AG04449 (cell line): ENCODE results near the gene NSG1.

ENCODE experiments used
- CTCF ChIA-PET: fragments of 350-600 bp; formaldehyde crosslinking; extraction: SDS; loops from one replicate; lab custom pipeline; 2021; ENCODE audit warnings: antibody characterized with exemption; lab: Yijun Ruan, JAX
- POLR2A ChIA-PET: fragments of 400-600, 350-600 bp; formaldehyde crosslinking; extraction: SDS; loops from one replicate; lab custom pipeline; 2020; ENCODE audit warnings: antibody characterized with exemption, inconsistent platforms; lab: Yijun Ruan, JAX
- DNase-seq: peaks from one replicate; pipeline ENCODE4 v3.0.0-alpha.2; 2010; ENCODE audit warnings: low read depth, low spot score
- H3K4me3 ChIP-seq: 2 replicates; pipeline ENCODE4 v1.5.1; 2011; ENCODE audit warnings: low read depth, mild to moderate bottlenecking, control low read depth, low read length
- CTCF ChIP-seq: IDR thresholded peaks from one replicate; pipeline ENCODE4 v1.5.1; 2011; ENCODE audit warnings: mild to moderate bottlenecking, moderate library complexity, low read length, control low read depth, inconsistent platforms; ENCODE audit not compliant: insufficient read depth; ENCODE audit errors: missing control alignments

Gene NSG1

GRCh38 chr4:4415806-4416805 lies 29.2 kb downstream of the NSG1 start:
- no peak for TF ChIP-seq CTCF
- CTCF ChIA-PET, result interaction anchor here (1.3 to 3.2 kb wide), 2 partner anchors 10 to 15 kb away, joined by 5 to 22 read pairs; no protein-coding TSS in a partner anchor
- POLR2A ChIA-PET, result no interaction called here
- DNase-seq, result no peak
- no peak overlapping the region for H3K4me3 ChIP-seq

- no peak for DNase-seq
- ChIA-PET CTCF (interaction anchor here (1.2 to 3.2 kb wide), 3 partner anchors 9 to 14 kb away, joined by 3 to 22 read pairs (median 5); no protein-coding TSS in a partner anchor), POLR2A (no interaction called here)
- no peak for TF ChIP-seq CTCF
- H3K4me3 ChIP-seq, result no peak overlapping the region
Observed at GRCh38 chr4:4416981-4417380, 30.1 kb downstream of the NSG1 start.

GRCh38 chr4:4417886-4418285 lies 31.0 kb downstream of the NSG1 start:
- ChIA-PET POLR2A (no interaction called here), CTCF (interaction anchor here (1.2 to 3.2 kb wide), 2 partner anchors 10 to 13 kb away, joined by 3 to 22 read pairs; no protein-coding TSS in a partner anchor)
- TF ChIP-seq CTCF, result no peak
- no peak overlapping the region for H3K4me3 ChIP-seq
- no peak for DNase-seq

- CTCF ChIA-PET, result interaction anchor here (1.8 to 3.2 kb wide), 2 partner anchors 11 to 12 kb away, joined by 12 to 22 read pairs; no protein-coding TSS in a partner anchor
- no peak for DNase-seq
- POLR2A ChIA-PET, result no interaction called here
- TF ChIP-seq CTCF, result no peak
- no peak overlapping the region for H3K4me3 ChIP-seq
Observed at GRCh38 chr4:4418676-4419390, 31.9 kb downstream of the NSG1 start.

GRCh38 chr4:4419896-4420295 lies 33.0 kb downstream of the NSG1 start:
- no peak overlapping the region for H3K4me3 ChIP-seq
- DNase-seq, result no peak
- ChIA-PET CTCF (interaction anchor here (1.8 kb wide), 1 partner anchor 10 kb away, joined by 12 read pairs; no protein-coding TSS in a partner anchor), POLR2A (no interaction called here)
- no peak for TF ChIP-seq CTCF

GRCh38 chr4:4420421-4420820 lies 33.5 kb downstream of the NSG1 start:
- CTCF ChIA-PET, result interaction anchor here (1.8 kb wide), 1 partner anchor 10 kb away, joined by 12 read pairs; no protein-coding TSS in a partner anchor
- DNase-seq, result no peak
- no peak overlapping the region for H3K4me3 ChIP-seq
- TF ChIP-seq CTCF, result no peak
- POLR2A ChIA-PET, result no interaction called here
